RCC 7860 (cell line): ENCODE data around the gene NAP1L4.

Experiments
- DNase-seq: peaks from one replicate; pipeline ENCODE4 v3.0.0-alpha.2; 2015; ENCODE audit warnings: low spot score
- FAIRE-seq: peaks from 2 replicates; lab custom pipeline; 2012; peaks lifted over from hg19 to GRCh38; lab: Jason Lieb, UNC

NAP1L4 gene

DNA sequence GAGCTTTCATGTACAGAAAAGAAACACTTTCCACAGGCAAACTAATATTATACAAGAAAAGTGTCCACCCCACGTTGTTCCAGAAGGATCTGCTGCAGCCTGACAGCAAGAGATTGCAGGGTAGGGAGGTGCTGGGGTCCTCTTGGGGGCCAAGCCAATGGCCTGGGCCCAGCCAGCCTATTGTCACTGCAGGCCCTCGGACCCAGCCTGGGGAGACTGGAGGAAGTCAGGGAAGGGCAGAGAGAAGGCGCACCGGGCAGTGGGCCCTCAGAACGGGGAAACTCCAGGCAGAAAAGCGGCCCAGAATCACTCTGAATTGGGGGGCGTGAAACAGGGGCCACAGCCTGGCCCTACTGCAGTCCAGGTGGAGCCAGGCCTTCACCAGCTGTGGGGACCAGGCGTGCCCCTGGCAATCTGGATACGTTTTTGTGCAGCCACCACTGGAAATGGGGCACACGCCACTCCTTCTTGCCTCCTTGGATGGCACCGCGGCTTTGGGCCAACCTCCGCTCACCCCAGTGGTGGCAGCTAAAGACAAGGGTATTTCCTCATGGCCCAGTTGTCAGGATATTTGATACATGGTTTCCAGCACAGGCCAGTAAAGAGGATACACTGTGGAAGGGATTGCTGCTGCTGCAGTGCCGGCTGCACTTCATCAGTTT, 3.9 kb upstream of the NAP1L4 start:
- no peak for FAIRE-seq
- DNase-seq = no peak

DNA sequence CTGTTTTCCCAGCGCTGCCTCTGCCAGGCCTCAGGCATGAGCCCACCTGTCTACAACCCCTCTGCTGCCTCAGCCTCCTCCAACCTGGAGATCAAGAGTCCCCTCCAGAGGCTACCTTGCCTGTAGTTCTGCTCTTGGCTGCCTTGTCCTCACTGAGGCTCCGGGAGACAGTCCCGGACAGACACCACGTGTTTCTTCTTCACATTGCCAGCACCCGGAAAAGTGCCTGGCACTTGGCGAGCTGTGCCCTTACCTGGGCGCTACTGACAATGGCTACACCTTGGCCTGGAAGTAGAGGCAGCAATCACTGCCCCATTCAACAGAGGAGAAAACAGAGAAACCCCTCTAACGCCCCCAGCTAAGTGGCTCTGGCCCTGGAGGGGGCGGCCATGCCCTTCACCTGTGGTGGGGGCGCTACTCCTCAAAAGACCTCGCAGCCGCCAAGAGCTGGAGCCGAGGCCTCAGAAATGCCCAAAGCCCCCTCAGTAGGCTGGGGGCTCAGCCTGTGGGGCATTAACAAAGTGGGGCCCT, 3.0 kb upstream of the NAP1L4 start:
- FAIRE-seq (no peak), DNase-seq (no peak)

DNA sequence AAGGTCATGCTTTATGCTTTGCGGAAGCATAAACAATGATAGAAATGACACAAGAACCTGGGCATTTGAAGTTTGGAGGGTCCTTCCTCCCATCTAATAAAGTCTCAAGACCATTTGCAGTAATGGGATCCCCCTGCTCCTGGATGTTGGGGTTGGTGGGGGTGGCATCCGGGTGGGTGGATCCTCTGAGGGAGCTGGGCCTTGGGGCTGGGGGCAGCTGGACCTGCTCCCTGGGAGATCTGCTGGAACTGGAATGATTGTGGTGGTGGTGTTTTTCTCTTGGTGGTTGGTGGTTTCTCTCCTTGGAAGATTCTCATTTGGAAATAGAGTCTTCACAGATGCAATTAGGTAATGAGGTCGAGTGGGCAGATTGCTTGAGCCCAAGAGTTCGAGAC, 2.2 kb upstream of the NAP1L4 start:
- no peak for FAIRE-seq

DNA sequence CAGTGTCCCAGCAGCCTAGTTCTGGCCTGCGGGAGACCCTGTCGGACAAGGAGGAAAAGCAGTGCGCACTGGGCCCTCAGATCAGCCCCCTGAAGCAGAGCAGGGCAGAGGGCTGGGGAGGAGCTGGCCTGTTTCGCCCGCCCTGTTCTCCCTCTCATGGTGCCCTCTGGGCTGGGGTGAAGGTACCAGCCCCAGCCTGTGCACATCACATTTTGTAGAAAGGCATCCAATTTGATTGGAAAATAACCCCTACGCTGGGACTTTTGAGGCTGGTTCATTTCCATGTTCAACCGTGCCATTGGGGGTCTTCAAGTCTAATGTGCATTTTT, 832 bp upstream of the NAP1L4 start:
- DNase-seq (no peak), FAIRE-seq (no peak)

More for the DNA sequence above, 2.2 kb upstream of the NAP1L4 start:
- DNase-seq = no peak

DNA sequence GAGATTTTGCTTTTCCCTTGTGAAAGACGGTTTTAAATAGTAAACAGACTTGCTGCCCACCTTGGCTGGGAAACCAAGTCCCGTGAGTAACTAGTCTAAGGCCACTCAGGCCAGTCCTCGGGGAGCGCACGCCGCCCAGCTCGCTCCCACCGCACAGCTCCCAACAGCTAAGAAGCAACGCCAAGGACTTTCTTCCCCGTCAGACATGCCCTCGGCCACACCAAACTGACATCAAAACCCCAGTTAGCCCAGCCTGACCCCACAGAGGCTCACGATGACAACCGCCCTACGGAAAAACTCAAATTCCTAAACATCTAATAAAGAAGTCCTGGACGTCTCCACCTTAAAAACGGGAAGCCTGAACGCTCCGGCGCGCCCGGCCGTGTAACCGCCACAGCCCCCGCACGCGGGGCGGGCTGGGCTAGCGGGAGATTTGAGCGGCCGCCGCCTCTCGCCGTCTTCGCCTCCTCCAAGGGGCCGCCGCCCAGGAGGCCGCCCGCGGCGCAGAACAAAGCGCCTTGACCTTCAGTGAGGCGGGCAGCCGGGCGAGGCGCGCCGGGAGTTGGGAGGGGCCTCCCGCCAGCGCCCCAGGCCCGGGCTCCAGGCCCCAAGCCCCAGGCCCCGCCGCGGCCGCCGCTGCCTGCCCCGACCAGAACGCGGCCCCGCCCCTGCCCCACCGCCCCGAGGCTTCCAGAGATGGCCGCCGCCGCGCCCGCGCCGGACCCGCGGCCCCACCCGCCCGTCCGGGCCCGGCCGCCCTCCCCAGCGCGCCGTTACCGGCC, 486 bp downstream of the NAP1L4 start:
- no peak for FAIRE-seq
- DNase-seq = no peak

DNA sequence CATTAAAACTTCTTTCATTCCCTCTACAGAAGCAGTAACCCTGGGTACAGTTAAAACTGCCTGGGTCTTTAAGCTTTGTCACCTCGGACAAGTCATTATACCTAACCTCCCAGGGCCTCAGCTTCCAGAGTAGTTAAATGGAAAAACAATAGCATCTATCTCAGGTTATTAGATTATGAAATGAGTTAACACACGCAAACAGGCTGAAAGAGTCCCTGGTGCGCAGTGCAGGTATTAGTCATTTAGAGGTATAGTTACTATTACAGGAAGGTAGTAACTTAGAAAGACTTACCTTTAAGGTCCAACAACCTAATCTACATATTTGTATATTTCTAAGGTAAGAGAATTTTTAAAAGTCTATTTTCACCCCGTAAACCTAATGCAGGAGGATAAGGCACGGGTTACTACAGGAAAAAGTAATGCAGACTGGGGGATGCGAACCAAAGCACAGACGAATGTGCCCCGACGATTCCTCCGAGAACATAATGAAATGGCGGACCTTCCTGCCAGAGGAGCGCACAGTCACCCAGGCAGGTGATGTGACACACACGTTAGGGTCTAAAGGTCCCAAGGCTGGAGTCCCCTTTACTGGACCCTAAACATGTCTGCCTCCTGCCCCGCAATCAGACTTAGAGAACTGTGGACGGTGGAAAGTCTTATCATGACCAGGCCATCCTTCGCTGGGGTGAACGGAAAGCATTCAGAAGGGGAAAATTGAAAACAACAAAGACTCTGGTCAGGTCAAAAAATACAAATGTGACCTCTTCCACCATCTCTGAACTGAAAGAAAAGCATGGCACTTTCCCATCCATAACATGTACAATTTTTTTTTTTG, 1.3 kb downstream of the NAP1L4 start:
- FAIRE-seq = no peak

DNA sequence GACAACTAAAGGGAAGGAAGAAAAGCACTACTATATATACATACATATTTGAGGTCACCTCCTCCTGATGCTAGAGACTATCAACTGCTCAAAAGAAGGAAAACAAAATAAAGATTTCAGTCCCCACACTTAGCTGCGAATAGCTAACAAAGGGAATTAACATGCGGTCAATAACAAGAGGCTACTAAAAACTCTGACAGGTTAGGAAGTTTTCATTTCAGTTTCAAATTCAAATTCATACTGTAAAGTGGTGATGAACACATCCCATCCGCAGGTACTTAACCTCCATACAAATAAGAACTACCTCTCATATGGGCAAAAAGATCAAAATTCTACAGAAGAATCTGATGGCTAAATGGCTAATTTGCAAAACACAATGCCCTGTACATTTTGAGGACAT, 2.6 kb downstream of the NAP1L4 start:
- DNase-seq (no peak), FAIRE-seq (no peak)

More for the DNA sequence above, 1.3 kb downstream of the NAP1L4 start:
- no peak for DNase-seq

DNA sequence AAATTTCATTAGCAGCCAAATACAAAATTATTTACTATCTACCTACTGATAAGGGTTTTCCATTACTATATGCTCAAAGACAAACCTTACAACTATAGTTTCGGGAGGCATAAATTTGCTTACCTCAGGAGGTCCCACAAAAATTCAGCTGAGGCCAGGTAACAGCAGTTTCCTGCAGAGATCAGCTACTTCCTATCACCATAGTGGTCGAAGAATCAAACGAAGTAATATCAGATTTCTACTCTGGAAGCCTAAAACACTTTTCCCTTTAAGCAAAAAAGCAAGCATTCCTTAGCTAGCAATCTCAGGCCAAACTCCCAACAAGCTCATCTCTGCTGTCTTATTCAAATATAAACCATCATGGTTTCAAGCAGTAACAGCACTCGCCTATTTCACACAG, 3.1 kb downstream of the NAP1L4 start:
- no peak for DNase-seq
- FAIRE-seq = no peak

DNA sequence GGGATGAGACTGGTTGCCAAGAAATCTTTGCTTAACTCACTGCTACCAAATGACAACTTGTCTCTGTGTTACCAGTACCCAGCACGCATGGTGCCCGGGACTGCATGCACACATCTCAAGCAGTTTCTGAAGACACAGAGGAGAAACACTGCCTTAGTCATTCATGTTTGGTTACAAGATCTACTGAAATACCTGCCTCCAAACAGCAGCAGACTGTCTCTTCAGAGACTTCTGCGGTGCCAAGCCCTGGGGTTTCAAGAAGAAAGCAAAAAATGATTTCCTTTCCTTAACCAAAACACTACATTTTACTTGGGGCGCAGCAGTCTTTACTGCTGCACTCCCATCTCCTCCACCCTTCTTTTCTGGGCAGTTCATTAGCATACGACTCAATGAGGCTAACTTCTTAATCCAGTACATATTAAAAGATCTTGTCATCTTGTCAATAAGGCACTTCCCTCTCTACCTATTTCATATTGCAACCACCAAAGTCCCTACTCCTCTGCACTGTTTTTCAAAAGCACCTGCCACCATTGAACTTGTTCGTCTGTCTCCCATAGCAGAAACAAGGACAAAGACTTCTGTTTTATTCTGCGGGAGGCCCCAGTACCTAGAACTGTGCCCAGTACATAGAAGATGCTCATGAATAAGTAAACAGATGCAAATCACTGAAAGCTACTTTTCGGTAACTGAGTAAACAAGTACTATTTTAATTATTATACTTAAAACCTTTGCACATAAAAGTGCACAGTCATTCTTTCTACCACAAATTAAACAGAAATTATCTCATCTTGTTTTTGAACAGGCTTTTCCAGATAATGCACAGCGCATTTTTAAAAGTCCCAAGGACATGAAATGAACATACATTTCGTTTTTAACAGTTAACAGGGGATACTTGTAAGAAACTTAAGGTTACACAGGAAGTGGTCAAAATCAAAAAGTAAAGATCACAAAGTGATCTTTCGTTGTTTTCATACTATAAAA, 4.0 kb downstream of the NAP1L4 start:
- FAIRE-seq = no peak

DNA sequence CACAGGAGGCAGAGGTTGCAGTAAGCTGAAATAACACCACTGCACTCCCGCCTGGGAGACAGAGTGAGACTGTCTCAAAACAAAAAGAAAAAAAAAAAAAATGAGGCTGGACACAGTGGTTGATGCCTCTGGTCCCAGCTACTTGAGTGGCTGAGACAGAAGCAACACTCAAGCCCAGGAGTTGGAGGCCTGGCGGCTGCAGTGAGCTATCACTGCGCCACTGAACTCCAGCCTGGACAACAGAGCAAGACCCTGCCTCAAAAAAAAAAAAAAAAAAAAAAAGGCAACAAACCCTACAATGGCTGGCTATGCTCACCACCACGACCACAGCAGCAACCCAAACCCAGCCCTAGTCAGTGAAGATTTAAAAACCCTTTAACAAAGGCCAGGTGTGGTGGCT, 8.2 kb downstream of the NAP1L4 start:
- DNase-seq (no peak), FAIRE-seq (no peak)

More for the DNA sequence above, 4.0 kb downstream of the NAP1L4 start:
- DNase-seq = no peak

DNA sequence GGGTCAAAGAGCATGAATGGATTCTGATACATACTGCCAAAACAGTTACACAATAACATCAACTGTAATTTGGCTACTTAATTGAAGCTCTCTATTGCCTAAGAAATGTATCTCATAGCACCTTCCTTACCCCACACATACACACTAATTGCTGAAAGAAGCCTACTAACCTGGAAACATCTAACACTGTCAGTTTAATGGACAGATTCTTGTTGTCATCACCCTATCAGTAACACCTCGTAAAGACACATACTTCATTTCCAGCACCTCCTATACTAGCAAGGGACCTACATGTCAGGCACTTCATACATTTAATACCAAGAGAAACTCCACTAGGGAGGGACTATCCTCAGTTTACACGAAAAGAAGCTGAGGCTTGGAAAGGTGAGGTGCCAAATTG, 9.9 kb downstream of the NAP1L4 start:
- DNase-seq (no peak), FAIRE-seq (no peak)

DNA sequence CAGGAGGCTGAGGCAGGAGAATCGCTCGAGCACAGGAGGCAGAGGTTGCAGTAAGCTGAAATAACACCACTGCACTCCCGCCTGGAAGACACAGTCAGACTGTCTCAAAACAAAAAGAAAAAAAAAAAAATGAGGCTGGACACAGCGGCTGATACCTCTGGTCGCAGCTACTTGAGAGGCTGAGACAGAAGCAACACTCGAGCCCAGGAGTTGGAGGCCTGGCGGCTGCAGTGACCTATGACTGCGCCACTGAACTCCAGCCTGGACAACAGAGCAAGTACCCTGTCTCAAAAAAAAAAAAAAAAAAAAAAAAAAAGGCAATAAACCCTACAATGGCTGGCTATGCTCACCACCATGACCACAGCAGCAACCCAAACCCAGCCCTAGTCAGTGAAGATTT, 11.0 kb downstream of the NAP1L4 start:
- no peak for DNase-seq
- FAIRE-seq = no peak

DNA sequence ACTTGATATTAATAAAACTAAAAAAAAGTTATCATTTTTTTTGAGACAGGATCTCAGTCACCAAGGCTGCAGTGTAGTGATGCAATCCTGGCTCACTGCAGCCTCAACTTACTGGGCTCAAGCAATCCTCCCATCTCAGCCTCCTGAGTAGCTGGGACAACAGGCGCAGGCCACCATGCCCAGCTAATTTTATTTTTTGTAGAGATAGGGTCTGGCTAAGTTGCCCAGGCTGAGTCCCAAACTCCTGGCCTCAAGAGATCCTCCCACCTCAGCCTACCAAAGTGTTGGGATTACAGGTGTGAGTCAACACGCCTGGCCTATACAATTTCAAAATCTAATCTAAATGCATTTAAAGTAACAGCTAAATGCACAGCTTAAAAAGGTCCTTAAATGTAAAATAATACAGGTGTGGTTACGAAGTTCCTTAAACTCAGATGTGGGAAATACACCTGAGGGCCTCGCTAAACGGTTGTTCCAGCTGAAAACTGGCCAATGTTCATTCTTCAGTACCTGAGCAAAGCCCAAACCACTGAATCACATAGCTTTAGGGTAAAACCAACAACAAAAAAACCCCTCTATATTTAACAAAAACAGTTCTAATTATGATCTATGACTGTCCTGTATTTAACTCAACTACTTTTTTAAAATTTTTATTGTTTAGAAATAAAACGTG, 11.8 kb downstream of the NAP1L4 start:
- no peak for DNase-seq
- no peak for FAIRE-seq

DNA sequence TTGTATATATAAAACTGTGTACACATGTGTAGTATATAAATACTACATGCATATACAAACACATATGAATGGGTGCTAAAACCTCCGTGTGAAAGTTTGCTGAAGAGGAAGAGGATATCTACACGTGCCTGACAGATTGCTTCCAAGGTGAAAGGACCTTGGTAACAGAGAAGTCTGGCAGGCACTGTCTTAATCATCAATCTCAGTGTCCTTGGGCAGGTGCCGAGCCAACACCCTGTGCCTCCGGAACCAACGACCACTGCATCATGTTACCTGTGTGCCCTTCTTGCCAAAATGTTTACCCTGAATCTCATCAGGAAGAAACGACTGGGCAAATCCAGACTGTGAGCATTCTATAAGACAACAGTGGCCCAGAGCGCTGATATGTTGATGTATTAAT, 15.0 kb downstream of the NAP1L4 start:
- DNase-seq (no peak), FAIRE-seq (no peak)

DNA sequence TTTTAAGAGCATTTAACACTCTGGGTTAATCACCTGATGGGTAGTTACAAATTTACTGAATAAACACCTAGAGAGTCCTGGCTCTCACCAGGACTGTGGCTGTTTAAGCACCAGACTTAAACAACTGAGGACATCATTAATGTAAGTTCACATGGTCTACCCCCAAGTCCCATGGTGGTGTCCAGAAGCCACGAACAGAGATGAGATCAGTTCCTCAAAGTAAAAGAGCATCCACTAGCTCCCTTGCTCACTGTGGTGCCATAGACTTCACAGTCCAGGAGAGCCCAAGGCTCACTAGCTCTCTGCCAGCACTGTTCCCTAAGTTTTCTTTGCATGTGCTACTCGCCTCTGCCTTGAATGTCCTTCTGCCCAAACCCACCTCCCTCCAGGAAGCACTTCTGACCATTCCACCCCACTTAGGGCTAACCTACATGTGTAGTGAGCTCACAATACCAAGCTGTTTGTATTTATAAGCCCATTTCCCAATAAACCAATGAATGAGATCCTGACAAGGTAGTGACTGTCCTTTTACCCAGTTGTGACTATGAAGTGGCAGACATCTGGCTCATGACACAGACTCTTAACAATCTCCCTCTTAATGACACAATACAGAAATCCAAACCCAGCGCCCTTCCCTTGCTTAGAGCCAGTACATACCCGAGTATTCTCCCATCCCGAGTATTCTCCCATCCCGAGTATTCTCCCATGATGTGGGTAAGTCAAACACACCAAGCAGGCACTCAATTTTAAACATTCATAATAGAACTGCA, 15.7 kb downstream of the NAP1L4 start:
- DNase-seq (no peak), FAIRE-seq (no peak)

DNA sequence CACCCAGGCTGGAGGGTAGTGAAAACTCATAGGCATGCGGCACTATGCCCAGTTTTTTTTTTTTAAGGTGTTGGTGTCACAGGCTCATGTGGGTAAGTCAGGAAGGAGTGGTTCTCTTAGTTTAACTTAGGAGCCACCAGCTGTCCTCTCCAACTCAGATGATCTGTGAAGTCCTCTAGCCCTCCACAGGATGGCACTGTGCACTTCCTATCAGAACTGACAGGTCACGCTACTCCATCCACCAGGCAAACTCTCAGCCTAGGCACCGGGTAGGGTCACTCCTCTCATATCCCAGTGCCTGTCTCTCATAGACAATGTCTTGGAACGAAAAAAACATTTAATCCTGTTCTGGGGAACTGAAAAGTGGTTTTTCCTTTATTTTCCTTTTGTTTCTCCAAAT, 16.5 kb downstream of the NAP1L4 start:
- FAIRE-seq (no peak), DNase-seq (peak; percentile 13)

DNA sequence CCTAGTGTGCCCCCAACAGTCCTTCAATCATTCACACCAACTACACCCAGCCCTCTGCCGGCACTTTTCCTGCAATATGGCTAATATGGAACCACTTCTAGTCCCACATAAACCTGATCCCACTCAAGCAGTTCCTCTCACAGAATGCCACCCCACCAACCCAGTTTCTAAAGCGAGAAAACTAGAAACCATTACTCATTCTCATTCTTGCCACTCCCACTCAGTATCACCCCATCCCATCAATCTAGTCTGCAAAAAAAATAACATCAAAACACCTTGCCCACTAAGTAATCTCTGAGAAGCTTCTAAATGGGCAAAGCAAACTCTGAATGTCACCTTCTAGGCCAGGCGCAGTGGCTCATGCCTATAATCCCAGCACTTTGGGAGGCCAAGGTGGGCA, 17.9 kb downstream of the NAP1L4 start:
- no peak for DNase-seq
- no peak for FAIRE-seq

DNA sequence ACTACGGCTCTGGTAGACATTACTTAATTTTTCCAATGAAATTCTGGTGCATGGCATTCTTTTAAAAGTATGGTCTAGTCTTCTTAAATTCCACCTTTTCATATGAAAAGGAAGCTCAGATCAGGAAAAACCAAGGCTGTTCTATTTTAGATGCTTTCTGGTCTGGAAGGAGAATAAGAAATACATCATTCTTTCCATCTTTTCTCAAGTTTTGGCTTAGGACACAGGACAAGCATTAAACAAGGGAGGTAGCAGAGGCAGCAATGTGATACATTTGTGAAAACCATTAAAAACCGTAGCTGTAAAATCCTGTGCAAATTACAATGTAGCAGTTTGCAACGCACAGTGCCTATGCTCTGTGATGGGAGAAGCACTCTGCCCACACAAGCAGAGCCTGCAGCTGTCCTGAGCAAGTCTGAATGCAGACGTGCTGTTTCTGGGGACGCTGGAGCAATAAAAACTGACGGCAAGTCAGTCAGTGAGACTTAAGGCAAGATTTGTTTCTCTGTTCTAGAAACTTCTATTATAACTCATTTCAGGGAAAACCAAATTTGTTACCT, 23.7 kb downstream of the NAP1L4 start:
- no peak for FAIRE-seq
- DNase-seq = no peak

DNA sequence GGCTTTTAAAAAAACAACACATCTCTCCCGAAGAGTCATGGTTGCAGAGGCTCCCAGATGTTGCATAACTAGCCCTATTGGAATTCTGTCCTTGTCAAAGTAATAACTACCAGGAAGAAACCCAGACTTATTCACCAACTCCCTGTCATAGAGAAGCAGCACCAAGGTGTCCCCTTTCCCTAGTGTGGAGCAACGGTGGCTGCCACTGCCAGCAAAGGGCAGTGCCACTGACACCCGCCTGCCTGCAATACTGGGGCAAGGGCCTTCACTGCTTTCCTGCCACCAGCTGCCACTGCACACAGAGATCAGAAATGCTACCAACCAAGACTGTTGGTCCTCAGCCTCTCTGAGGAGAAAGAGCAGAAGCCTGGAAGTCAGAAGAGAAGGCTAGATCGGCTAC, 27.3 kb downstream of the NAP1L4 start:
- DNase-seq (no peak), FAIRE-seq (no peak)
